GM12878 (cell line): Measurements from ENCODE around the gene KCNIP2. TPM values are rescaled to one million over a fixed set of nuclear protein-coding genes. Genes with fewer than 3 reads are reported as not detected.

Experiments used
- ATAC-seq: fragments of 200-7000 bp; cut with Tn5 transposase; 3 replicates; pipeline ENCODE4 v1.9.1; 2020; ENCODE audit warnings: mild to moderate bottlenecking, moderate library complexity
- BruUV-seq: library from RNA; stranded (reverse); fragments of 400-500 nt; replicated peaks from 2 replicates; lab custom pipeline; 2021; lab: Mats Ljungman, UMichigan
- CTCF ChIA-PET: fragments of 300-600 bp; sonication (Branson Sonifier 250); formaldehyde crosslinking; extraction: SDS; loops from one replicate; lab custom pipeline; 2021; ENCODE audit warnings: inconsistent platforms; lab: Yijun Ruan, JAX
- POLR2A ChIA-PET: fragments of 350-600 bp; formaldehyde crosslinking; extraction: SDS; loops from one replicate; lab custom pipeline; 2021; ENCODE audit warnings: inconsistent platforms; lab: Charles Lee
- RAD21 ChIA-PET: fragments of 300-600 bp; sonication (Branson Sonifier 250); formaldehyde crosslinking; loops from one replicate; lab custom pipeline; 2023; ENCODE audit warnings: antibody characterized with exemption; ENCODE audit not compliant: unreplicated experiment; lab: Charles Lee
- SMC1A ChIA-PET: fragments of 300-600 bp; sonication (Branson Sonifier 250); formaldehyde crosslinking; loops from one replicate; lab custom pipeline; 2023; ENCODE audit not compliant: unreplicated experiment, uncharacterized antibody; lab: Charles Lee
- DNase-seq: peaks from one replicate; pipeline ENCODE4 v3.0.0-alpha.2; 2011; ENCODE audit warnings: low read depth, low spot score
- FAIRE-seq: peaks from 3 replicates; lab custom pipeline; 2011; peaks lifted over from hg19 to GRCh38; lab: Jason Lieb, UNC
- H2AFZ ChIP-seq: 2 replicates; pipeline ENCODE4 v1.6.0; 2011; ENCODE audit warnings: low read depth, low read length, control low read depth; ENCODE audit not compliant: control insufficient read depth
- H3K27ac ChIP-seq: 2 replicates; pipeline ENCODE4 v1.5.1; 2011; ENCODE audit warnings: control low read depth; ENCODE audit not compliant: control insufficient read depth, insufficient read depth
- H3K27me3 ChIP-seq, 2 experiments: replicated peaks in 1 of 2; 2 replicates each; pipeline versions ENCODE4 v1.6.0 to v1.6.1; 2011; ENCODE audit warnings: low read length in 1 of 2; ENCODE audit not compliant: control insufficient read depth in 2 of 2, insufficient read depth in 2 of 2
- H3K36me3 ChIP-seq, 2 experiments: 2 replicates each; pipeline ENCODE4 v1.5.1; 2011; ENCODE audit warnings: low read length in 1 of 2; ENCODE audit not compliant: control insufficient read depth in 2 of 2, insufficient read depth in 2 of 2
- H3K4me1 ChIP-seq: 2 replicates; pipeline ENCODE4 v1.6.1; 2011; ENCODE audit warnings: mild to moderate bottlenecking, low read length, moderate library complexity, mixed read lengths; ENCODE audit not compliant: control insufficient read depth, insufficient read depth
- H3K4me2 ChIP-seq: 2 replicates; pipeline ENCODE4 v1.6.0; 2011; ENCODE audit warnings: control low read depth; ENCODE audit not compliant: control insufficient read depth, insufficient read depth
- H3K4me3 ChIP-seq: fragments of 200-600 bp; sonication (generic); 2 replicates; pipeline ENCODE4 v1.5.1; 2016
- H3K79me2 ChIP-seq: 2 replicates; pipeline ENCODE4 v1.6.0; 2011; ENCODE audit warnings: low read length; ENCODE audit not compliant: control insufficient read depth, insufficient read depth
- H3K9ac ChIP-seq: 2 replicates; pipeline ENCODE4 v1.8.0; 2011; ENCODE audit warnings: low read length, control low read depth, mixed read lengths; ENCODE audit not compliant: control insufficient read depth, insufficient read depth
- H3K9me3 ChIP-seq: replicated peaks from 3 replicates; pipeline ENCODE4 v1.5.1; 2011; ENCODE audit warnings: mild to moderate bottlenecking, low read length; ENCODE audit not compliant: control insufficient read depth, insufficient read depth
- H4K20me1 ChIP-seq: 2 replicates; pipeline ENCODE4 v1.6.0; 2011; ENCODE audit not compliant: control insufficient read depth, insufficient read depth
- CBFB ChIP-seq: IDR thresholded peaks from 2 replicates; pipeline ENCODE4 v1.6.1; 2016; ENCODE audit warnings: antibody characterized with exemption, low read depth
- CBX3 ChIP-seq: fragments of 200-600 bp; sonication (generic); IDR thresholded peaks from 2 replicates; pipeline ENCODE4 v1.6.1; 2016; ENCODE audit warnings: low read depth, borderline replicate concordance
- IRF5 ChIP-seq: fragments of 450-650 bp; IDR thresholded peaks from 2 replicates; pipeline ENCODE4 v1.6.1; 2017; ENCODE audit warnings: borderline replicate concordance
- KLF5 ChIP-seq: fragments of 450-650 bp; IDR thresholded peaks from 2 replicates; pipeline ENCODE4 v1.6.1; 2014; ENCODE audit warnings: mild to moderate bottlenecking; ENCODE audit not compliant: partially characterized antibody
- MLLT1 ChIP-seq: fragments of 450-650 bp; IDR thresholded peaks from 2 replicates; pipeline ENCODE4 v1.6.1; 2016; ENCODE audit warnings: mild to moderate bottlenecking
- NKRF ChIP-seq: fragments of 450-650 bp; conservative IDR thresholded peaks from 2 replicates; pipeline ENCODE4 v1.6.1; 2017; ENCODE audit warnings: mild to moderate bottlenecking, moderate library complexity
- POLR2AphosphoS2 ChIP-seq: IDR thresholded peaks from 2 replicates; pipeline ENCODE4 v1.6.1; 2011; ENCODE audit warnings: low read depth, mild to moderate bottlenecking, low read length, improper control_type of control experiment, moderate library complexity
- RELB ChIP-seq: fragments of 450-650 bp; IDR thresholded peaks from 2 replicates; pipeline ENCODE4 v1.6.1; 2017; ENCODE audit warnings: low read depth, mild to moderate bottlenecking, moderate library complexity
- RUNX3 ChIP-seq: IDR thresholded peaks from 2 replicates; pipeline ENCODE4 v1.6.1; 2012; ENCODE audit warnings: low read length, inconsistent platforms
- SMAD1 ChIP-seq: fragments of 450-650 bp; IDR thresholded peaks from 2 replicates; pipeline ENCODE4 v1.6.1; 2018; ENCODE audit warnings: mild to moderate bottlenecking, low read depth; ENCODE audit not compliant: partially characterized antibody
- TBL1XR1 ChIP-seq: IDR thresholded peaks from 2 replicates; pipeline ENCODE4 v1.6.1; 2012; ENCODE audit warnings: low read depth, low read length, improper control_type of control experiment
- USF1 ChIP-seq: IDR thresholded peaks from 2 replicates; pipeline ENCODE4 v1.6.1; 2011; ENCODE audit warnings: borderline replicate concordance, low read depth, mild to moderate bottlenecking, moderate library complexity, mixed read lengths, low read length; ENCODE audit not compliant: insufficient read depth; ENCODE audit errors: extremely low read length
- ZNF207 ChIP-seq: fragments of 450-650 bp; IDR thresholded peaks from 2 replicates; pipeline ENCODE4 v1.6.1; 2014; ENCODE audit warnings: antibody characterized with exemption, mild to moderate bottlenecking, borderline replicate concordance
- WGBS: methylation state at CpG from one replicate; pipeline ENCODE4 v1.1.6; 2016; ENCODE audit warnings: low lambda C conversion rate; ENCODE audit not compliant: insufficient replicate concordance, insufficient coverage; ENCODE audit errors: missing lambda C conversion rate; 5-methylcytosine and 5-hydroxymethylcytosine counted together
- in situ Hi-C: fragments of 300-500 bp; cut with MboI; formaldehyde crosslinking; loops from 9 replicates; pipeline ENCODE4 v1.14.3; 2018; ENCODE audit warnings: mixed read lengths
- intact Hi-C: fragments of 100-400 bp; cut with micrococcal nuclease; formaldehyde crosslinking; loops from one replicate; pipeline ENCODE4 v1.14.2; 2022; ENCODE audit not compliant: unreplicated experiment
- polyA plus RNA-seq, 11 experiments: library from polyadenylated mRNA; depleted of rRNA in 4 of 11; unstranded in 6 of 11; stranded (reverse) in 5 of 11; fragments of >200 nt; fragmentation: Nextera tagmentation in 4 of 11; fragmentation: Illumina TruSeq in 1 of 11; extraction: Ambion mirVana in 4 of 11; extraction: Trizol in 1 of 11; gene quantifications; 1 replicate in 1 of 11; 2 replicates in 10 of 11; pipeline versions ENCODE4 v1.2.1 to v1.2.3, GENCODE V29; 2011 to 2016; ENCODE audit warnings: inconsistent platforms in 2 of 11, missing spikeins in 2 of 11, low read depth in 1 of 11
- total RNA-seq, 4 experiments: library from RNA; depleted of rRNA in 3 of 4; stranded (reverse); fragments of >200 nt in 3 of 4; fragmentation: Illumina TruSeq in 1 of 4; extraction: Trizol in 1 of 4; gene quantifications; 2 replicates each; pipeline versions ENCODE4 v1.2.1 to v1.2.3, GENCODE V29; 2013 to 2021

Gene KCNIP2
- total and polyA plus RNA-seq, 10 of the 15 experiments (the other 5 are each of a cell fraction or from before 2014, with no cell fraction given): 0.46 to 4.3 (median 1.7) TPM

GRCh38 chr10:101830322-101831168, 13.1 kb downstream of the KCNIP2 start:
- intact Hi-C loops (loop anchor here (1.0 kb wide), 1 partner anchor 12 kb away; the partner anchor contains the start of gene OGA), in situ Hi-C loops (no loop called here)
- H3K36me3 ChIP-seq: peaks cover 0 to 4% of the 10 kb centered on the region in 2 experiments; a peak in 2 of 4 replicates
- H3K4me1 ChIP-seq: peaks cover 22% of the 10 kb centered on the region
- peak overlapping the region; percentile 56 for H3K9ac ChIP-seq
- no peaks in the 10 kb centered on the region for H3K79me2 ChIP-seq
- H3K27me3 ChIP-seq: no peaks in the 10 kb centered on the region
- BruUV-seq: no TSS peak
- ChIA-PET SMC1A (interaction anchor here (1.0 to 1.8 kb wide), 3 partner anchors 10 to 173 kb away, joined by 3 to 4 read pairs (median 3); no protein-coding TSS in a partner anchor), RAD21 (interaction anchor here (0.6 to 1.5 kb wide), 7 partner anchors 9 to 180 kb away, joined by 3 to 7 read pairs (median 3); partner anchors contain the start of gene OGA), POLR2A (interaction anchor here (0.5 to 4.5 kb wide), 4 partner anchors 11 to 177 kb away, joined by 3 to 33 read pairs (median 4); partner anchors contain the start of gene OGA), CTCF (interaction anchor here (0.5 to 2.1 kb wide), 5 partner anchors 9 to 179 kb away, joined by 3 to 10 read pairs (median 3); no protein-coding TSS in a partner anchor)
- peak overlapping the region; percentile 82 for H3K27ac ChIP-seq
- H3K4me2 ChIP-seq: peak overlapping the region; percentile 97
- H3K9me3 ChIP-seq: no peaks in the 10 kb centered on the region
- WGBS: under 1% methylated on average over 42 of the region's 56 CpGs
- peak; percentile 84 for FAIRE-seq
- ATAC-seq: peak; percentile 87
- no peaks in the 10 kb centered on the region for H4K20me1 ChIP-seq
- peak overlapping the region; percentile 63 for H3K4me3 ChIP-seq
- H2AFZ ChIP-seq: peak overlapping the region; percentile 85
- peak; percentile 81 for DNase-seq
- TF ChIP-seq USF1 (peak; percentile 54), NKRF (peak; percentile 77; the same call in 1 of the 2 replicates), IRF5 (peak; percentile 23; the same call in 1 of the 2 replicates), TBL1XR1 (peak; percentile 46; the same call in 1 of the 2 replicates), RUNX3 (peak; percentile 59), CBFB (no peak), MLLT1 (peak; percentile 58; the same call in 1 of the 2 replicates), SMAD1 (peak; percentile 29), KLF5 (peak; percentile 86), RELB (peak; percentile 54; the same call in 1 of the 2 replicates), ZNF207 (peak; percentile 90), CBX3 (no peak), POLR2AphosphoS2 (peak; percentile 58; the same call in 1 of the 2 replicates)
